HepG2 (cell line): ENCODE measurements around the gene CRADD. TPM values are rescaled to one million over a fixed set of nuclear protein-coding genes. Genes with fewer than 3 reads are reported as not detected.
A peak's percentile ranks its signal among the peaks of the same experiment; 100 is the strongest.

Experiments used
- CHD4 ChIP-seq: fragments of 200-600 bp; sonication (generic); IDR thresholded peaks from 2 replicates; pipeline ENCODE4 v1.7.0; 2017; ENCODE audit warnings: mild to moderate bottlenecking, low read length, borderline replicate concordance
- FOXP1 ChIP-seq, 2 experiments: fragments of 450-650 bp in 1 of 2; IDR thresholded peaks; 2 replicates each; pipeline ENCODE4 v1.6.1; 2017 to 2018; ENCODE audit warnings: antibody characterized with exemption in 1 of 2
- MIER3 ChIP-seq: IDR thresholded peaks from 2 replicates; pipeline ENCODE4 v1.6.1; 2016; ENCODE audit warnings: missing compliant biosample characterization, borderline replicate concordance
- SPEN ChIP-seq: sonication (generic); formaldehyde crosslinking; IDR thresholded peaks from 2 replicates; pipeline ENCODE4 v1.5.1; 2020; ENCODE audit warnings: low read depth, mild to moderate bottlenecking, missing genetic modification reagents
- ZBTB8A ChIP-seq: sonication (generic); formaldehyde crosslinking; IDR thresholded peaks from 2 replicates; pipeline ENCODE4 v1.4.0; 2020; ENCODE audit warnings: mild to moderate bottlenecking, low read depth, missing genetic modification reagents, borderline replicate concordance
- ZFY ChIP-seq: sonication (generic); formaldehyde crosslinking; IDR thresholded peaks from 2 replicates; pipeline ENCODE4 v1.4.0; 2020; ENCODE audit warnings: missing genetic modification reagents
- ZNF766 ChIP-seq: sonication (generic); formaldehyde crosslinking; IDR thresholded peaks from 2 replicates; pipeline ENCODE4 v1.5.0; 2020; ENCODE audit warnings: missing genetic modification reagents, borderline replicate concordance
- polyA plus RNA-seq, 8 experiments: library from polyadenylated mRNA; depleted of rRNA in 3 of 8; stranded (reverse) in 7 of 8; unstranded in 1 of 8; fragments of >200 nt; fragmentation: Illumina TruSeq in 4 of 8; extraction: Trizol in 4 of 8; gene quantifications; 2 replicates each; pipeline versions ENCODE4 v1.2.1 to v1.2.3, GENCODE V29; 2011 to 2016; ENCODE audit warnings: low read depth in 4 of 8, missing spikeins in 1 of 8, mixed read lengths in 1 of 8; ENCODE audit not compliant: insufficient read depth in 1 of 8
- total RNA-seq, 5 experiments: library from RNA; depleted of rRNA; stranded (reverse); fragments of >200 nt; fragmentation: Illumina TruSeq; extraction: Trizol; gene quantifications; 2 replicates each; pipeline ENCODE4 v1.2.3, GENCODE V29; 2016; ENCODE audit warnings: low read depth in 1 of 5
- TF ChIP-seq, protein P1 (sequence below): sonication (generic); formaldehyde crosslinking; IDR thresholded peaks from 2 replicates; pipeline ENCODE4 v1.5.1; 2020; ENCODE audit warnings: mild to moderate bottlenecking, missing genetic modification reagents, borderline replicate concordance
- TF ChIP-seq, protein P2 (sequence below): sonication (generic); formaldehyde crosslinking; IDR thresholded peaks from 2 replicates; pipeline ENCODE4 v1.4.0; 2020; ENCODE audit warnings: missing genetic modification reagents, borderline replicate concordance
- TF ChIP-seq, protein P3 (sequence below): IDR thresholded peaks from 2 replicates; pipeline ENCODE4 v1.6.1; 2018; ENCODE audit warnings: missing genetic modification reagents, mild to moderate bottlenecking, missing compliant biosample characterization
- TF ChIP-seq, protein P4 (sequence below): sonication (generic); formaldehyde crosslinking; IDR thresholded peaks from 2 replicates; pipeline ENCODE4 v1.8.1; 2022; ENCODE audit warnings: mild to moderate bottlenecking, missing genetic modification reagents

Gene CRADD
- total and polyA plus RNA-seq, 2 of the 13 experiments (the other 11 are each of a cell fraction or from before 2014, with no cell fraction given) = 12.4 to 18.8 TPM

DNA sequence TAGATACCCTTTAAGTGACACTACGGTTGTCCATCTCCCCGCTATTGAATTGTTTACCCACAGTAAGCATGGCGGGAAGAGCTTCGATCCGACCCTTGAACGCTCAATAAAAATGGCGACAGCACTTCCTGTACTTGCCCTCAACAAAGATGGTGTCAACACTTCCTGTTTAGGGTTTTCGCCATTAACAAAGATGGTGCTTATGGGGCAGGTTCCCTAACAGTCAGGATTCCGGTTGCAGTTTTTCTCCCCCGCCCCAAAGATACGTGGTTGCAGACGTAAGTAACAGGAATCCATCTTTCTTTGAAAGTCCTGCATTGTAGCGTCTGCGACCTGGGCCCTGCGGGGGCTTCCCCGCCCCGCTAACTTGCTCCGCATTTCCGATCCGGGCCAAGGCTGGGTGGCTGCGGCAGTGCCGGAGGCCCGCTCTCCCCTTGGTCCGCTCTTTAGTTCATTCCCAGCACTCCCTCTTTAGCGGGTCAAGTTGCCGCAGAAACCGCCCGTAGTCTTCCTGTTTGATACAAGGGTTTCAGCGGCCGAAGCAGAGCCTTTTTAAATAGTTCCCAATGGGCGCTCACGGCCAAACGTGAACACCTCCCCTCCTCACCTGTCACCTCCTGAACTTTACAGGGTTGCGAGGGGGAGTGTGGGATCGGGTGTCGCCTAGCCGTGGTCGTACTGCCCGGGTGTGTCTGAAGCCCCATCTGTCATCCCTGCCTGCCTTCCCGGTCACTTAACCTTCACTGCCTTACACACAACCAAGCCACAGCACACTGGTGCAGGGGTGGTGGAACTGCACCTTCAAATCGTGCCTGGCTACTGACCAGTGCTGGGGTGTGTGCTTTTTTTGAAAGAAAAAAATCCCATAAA, at the start of gene CRADD (continued):
- TF ChIP-seq, protein P1, sequence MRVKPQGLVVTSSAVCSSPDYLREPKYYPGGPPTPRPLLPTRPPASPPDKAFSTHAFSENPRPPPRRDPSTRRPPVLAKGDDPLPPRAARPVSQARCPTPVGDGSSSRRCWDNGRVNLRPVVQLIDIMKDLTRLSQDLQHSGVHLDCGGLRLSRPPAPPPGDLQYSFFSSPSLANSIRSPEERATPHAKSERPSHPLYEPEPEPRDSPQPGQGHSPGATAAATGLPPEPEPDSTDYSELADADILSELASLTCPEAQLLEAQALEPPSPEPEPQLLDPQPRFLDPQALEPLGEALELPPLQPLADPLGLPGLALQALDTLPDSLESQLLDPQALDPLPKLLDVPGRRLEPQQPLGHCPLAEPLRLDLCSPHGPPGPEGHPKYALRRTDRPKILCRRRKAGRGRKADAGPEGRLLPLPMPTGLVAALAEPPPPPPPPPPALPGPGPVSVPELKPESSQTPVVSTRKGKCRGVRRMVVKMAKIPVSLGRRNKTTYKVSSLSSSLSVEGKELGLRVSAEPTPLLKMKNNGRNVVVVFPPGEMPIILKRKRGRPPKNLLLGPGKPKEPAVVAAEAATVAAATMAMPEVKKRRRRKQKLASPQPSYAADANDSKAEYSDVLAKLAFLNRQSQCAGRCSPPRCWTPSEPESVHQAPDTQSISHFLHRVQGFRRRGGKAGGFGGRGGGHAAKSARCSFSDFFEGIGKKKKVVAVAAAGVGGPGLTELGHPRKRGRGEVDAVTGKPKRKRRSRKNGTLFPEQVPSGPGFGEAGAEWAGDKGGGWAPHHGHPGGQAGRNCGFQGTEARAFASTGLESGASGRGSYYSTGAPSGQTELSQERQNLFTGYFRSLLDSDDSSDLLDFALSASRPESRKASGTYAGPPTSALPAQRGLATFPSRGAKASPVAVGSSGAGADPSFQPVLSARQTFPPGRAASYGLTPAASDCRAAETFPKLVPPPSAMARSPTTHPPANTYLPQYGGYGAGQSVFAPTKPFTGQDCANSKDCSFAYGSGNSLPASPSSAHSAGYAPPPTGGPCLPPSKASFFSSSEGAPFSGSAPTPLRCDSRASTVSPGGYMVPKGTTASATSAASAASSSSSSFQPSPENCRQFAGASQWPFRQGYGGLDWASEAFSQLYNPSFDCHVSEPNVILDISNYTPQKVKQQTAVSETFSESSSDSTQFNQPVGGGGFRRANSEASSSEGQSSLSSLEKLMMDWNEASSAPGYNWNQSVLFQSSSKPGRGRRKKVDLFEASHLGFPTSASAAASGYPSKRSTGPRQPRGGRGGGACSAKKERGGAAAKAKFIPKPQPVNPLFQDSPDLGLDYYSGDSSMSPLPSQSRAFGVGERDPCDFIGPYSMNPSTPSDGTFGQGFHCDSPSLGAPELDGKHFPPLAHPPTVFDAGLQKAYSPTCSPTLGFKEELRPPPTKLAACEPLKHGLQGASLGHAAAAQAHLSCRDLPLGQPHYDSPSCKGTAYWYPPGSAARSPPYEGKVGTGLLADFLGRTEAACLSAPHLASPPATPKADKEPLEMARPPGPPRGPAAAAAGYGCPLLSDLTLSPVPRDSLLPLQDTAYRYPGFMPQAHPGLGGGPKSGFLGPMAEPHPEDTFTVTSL (CRISPR knock-in tag) = peak; percentile 49; the same call in 1 of the 2 replicates
- 0 out of 2 replicates have a peak, but pooled peaks have one; percentile 40 for TF ChIP-seq SPEN
- no peak for TF ChIP-seq CHD4
- TF ChIP-seq ZBTB8A (CRISPR knock-in tag) = no peak
- TF ChIP-seq MIER3 = peak; percentile 75; the same call in 1 of the 2 replicates
- TF ChIP-seq, protein P2, sequence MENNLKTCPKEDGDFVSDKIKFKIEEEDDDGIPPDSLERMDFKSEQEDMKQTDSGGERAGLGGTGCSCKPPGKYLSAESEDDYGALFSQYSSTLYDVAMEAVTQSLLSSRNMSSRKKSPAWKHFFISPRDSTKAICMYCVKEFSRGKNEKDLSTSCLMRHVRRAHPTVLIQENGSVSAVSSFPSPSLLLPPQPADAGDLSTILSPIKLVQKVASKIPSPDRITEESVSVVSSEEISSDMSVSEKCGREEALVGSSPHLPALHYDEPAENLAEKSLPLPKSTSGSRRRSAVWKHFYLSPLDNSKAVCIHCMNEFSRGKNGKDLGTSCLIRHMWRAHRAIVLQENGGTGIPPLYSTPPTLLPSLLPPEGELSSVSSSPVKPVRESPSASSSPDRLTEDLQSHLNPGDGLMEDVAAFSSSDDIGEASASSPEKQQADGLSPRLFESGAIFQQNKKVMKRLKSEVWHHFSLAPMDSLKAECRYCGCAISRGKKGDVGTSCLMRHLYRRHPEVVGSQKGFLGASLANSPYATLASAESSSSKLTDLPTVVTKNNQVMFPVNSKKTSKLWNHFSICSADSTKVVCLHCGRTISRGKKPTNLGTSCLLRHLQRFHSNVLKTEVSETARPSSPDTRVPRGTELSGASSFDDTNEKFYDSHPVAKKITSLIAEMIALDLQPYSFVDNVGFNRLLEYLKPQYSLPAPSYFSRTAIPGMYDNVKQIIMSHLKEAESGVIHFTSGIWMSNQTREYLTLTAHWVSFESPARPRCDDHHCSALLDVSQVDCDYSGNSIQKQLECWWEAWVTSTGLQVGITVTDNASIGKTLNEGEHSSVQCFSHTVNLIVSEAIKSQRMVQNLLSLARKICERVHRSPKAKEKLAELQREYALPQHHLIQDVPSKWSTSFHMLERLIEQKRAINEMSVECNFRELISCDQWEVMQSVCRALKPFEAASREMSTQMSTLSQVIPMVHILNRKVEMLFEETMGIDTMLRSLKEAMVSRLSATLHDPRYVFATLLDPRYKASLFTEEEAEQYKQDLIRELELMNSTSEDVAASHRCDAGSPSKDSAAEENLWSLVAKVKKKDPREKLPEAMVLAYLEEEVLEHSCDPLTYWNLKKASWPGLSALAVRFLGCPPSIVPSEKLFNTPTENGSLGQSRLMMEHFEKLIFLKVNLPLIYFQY (CRISPR knock-in tag) = peak; percentile 56; the same call in 1 of the 2 replicates
- TF ChIP-seq, protein P3, sequence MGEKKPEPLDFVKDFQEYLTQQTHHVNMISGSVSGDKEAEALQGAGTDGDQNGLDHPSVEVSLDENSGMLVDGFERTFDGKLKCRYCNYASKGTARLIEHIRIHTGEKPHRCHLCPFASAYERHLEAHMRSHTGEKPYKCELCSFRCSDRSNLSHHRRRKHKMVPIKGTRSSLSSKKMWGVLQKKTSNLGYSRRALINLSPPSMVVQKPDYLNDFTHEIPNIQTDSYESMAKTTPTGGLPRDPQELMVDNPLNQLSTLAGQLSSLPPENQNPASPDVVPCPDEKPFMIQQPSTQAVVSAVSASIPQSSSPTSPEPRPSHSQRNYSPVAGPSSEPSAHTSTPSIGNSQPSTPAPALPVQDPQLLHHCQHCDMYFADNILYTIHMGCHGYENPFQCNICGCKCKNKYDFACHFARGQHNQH (CRISPR knock-in tag) = peak; percentile 89; the same call in 1 of the 2 replicates
- TF ChIP-seq, protein P4, sequence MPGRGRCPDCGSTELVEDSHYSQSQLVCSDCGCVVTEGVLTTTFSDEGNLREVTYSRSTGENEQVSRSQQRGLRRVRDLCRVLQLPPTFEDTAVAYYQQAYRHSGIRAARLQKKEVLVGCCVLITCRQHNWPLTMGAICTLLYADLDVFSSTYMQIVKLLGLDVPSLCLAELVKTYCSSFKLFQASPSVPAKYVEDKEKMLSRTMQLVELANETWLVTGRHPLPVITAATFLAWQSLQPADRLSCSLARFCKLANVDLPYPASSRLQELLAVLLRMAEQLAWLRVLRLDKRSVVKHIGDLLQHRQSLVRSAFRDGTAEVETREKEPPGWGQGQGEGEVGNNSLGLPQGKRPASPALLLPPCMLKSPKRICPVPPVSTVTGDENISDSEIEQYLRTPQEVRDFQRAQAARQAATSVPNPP (CRISPR knock-in tag) = no peak
- TF ChIP-seq FOXP1 (IDR thresholded peaks at IDR 0.05) = peak; percentile 38; the same call in 1 of the 2 replicates
- peak; percentile 58; the same call in 1 of the 2 replicates for TF ChIP-seq FOXP1 (CRISPR knock-in tag; IDR thresholded peaks at IDR 0.05)
- no peak; the same call in 1 of the 2 replicates for TF ChIP-seq ZNF766 (CRISPR knock-in tag)
- TF ChIP-seq ZFY (CRISPR knock-in tag) = peak; percentile 90
